Spleen (tissue), 7 donors: ENCODE measurements around the gene MIEF1.

Source experiments
- CTCF ChIP-seq, 11 experiments: fragments of 200-600 bp in 7 of 11; fragments of 450-650 bp in 4 of 11; sonication (generic) in 4 of 11; IDR thresholded peaks in 8 of 11; conservative IDR thresholded peaks in 3 of 11; 1 replicate in 7 of 11; 2 replicates in 4 of 11; pipeline versions ENCODE4 v1.4.0 to v1.8.0; 2016 to 2021; ENCODE audit warnings: antibody characterized with exemption in 11 of 11, inconsistent platforms in 4 of 11, mild to moderate bottlenecking in 1 of 11
- POLR2A ChIP-seq, 3 donors: fragments of 450-650 bp; IDR thresholded peaks; one replicate each; pipeline ENCODE4 v1.5.1; 2017; ENCODE audit warnings: antibody characterized with exemption in 3 of 3, mild to moderate bottlenecking in 1 of 3
- POLR2AphosphoS5 ChIP-seq, 3 donors: sonication (generic); formaldehyde crosslinking; IDR thresholded peaks; one replicate each; pipeline ENCODE4 v1.5.1; 2017; ENCODE audit warnings: antibody characterized with exemption in 3 of 3
- donor health status: DM: no; HTN: no; CAD: no; lungs with moderate emphysema.
- donor health status: DM: no; HTN: no; CAD: no.
- donor health status: DM: no; HTN: no; CAD: no.

GRCh38 chr22:39556970-39557841, 55.1 kb downstream of the MIEF1 start:
- TF ChIP-seq CTCF (IDR thresholded peaks at IDR 0.05 in 8 of 11, conservative IDR thresholded peaks at IDR 0.05 in 3 of 11) (peak in 1 of 11 experiments; percentile 24), POLR2AphosphoS5 (IDR thresholded peaks at IDR 0.05) (no peak), POLR2A (IDR thresholded peaks at IDR 0.05) (no peak)
